Suprapubic skin (tissue), 4 donors: ENCODE measurements around the gene MDN1.

Source experiments
- EP300 ChIP-seq: sonication (generic); formaldehyde crosslinking; IDR thresholded peaks from one replicate; pipeline ENCODE4 v1.6.1; 2017; ENCODE audit warnings: antibody characterized with exemption
- POLR2A ChIP-seq, 2 donors: fragments of 450-650 bp; IDR thresholded peaks; one replicate each; pipeline ENCODE4 v1.6.1; 2017; ENCODE audit warnings: antibody characterized with exemption in 2 of 2, mild to moderate bottlenecking in 2 of 2, moderate library complexity in 2 of 2
- POLR2AphosphoS5 ChIP-seq, 3 donors: sonication (generic); formaldehyde crosslinking; IDR thresholded peaks; one replicate each; pipeline ENCODE4 v1.6.1; 2017; ENCODE audit warnings: antibody characterized with exemption in 3 of 3
- TF ChIP-seq, protein P1 (sequence below), 2 donors: fragments of 200-600 bp in 1 of 2; fragments of 450-650 bp in 1 of 2; sonication (generic) in 1 of 2; IDR thresholded peaks; one replicate each; pipeline ENCODE4 v1.5.1; 2016 to 2019; ENCODE audit warnings: antibody characterized with exemption in 2 of 2, mild to moderate bottlenecking in 1 of 2, moderate library complexity in 1 of 2

DNA sequence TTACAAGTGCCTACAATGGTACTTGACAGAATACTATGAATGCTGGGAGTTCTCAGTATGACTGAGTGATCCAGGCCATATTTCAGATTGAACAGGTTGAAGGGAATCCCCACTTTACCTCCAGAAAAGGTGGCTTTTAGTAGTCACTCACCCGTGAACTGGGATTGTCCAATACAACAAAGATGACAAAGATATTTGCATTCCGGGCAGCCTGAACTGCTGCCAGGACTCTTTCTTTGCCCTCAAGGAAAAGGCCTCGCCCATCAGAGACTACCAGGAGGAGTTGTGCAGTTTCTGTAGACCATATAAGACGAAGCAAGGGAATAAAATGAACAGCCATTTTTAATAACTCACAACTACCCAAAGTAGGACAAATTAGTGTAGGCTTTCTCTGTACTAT lies 174.7 kb downstream of the MDN1 start:
- TF ChIP-seq EP300 (no peak), POLR2AphosphoS5 (IDR thresholded peaks at IDR 0.05) (no peak), POLR2A (IDR thresholded peaks at IDR 0.05) (no peak)
- TF ChIP-seq, protein P1, sequence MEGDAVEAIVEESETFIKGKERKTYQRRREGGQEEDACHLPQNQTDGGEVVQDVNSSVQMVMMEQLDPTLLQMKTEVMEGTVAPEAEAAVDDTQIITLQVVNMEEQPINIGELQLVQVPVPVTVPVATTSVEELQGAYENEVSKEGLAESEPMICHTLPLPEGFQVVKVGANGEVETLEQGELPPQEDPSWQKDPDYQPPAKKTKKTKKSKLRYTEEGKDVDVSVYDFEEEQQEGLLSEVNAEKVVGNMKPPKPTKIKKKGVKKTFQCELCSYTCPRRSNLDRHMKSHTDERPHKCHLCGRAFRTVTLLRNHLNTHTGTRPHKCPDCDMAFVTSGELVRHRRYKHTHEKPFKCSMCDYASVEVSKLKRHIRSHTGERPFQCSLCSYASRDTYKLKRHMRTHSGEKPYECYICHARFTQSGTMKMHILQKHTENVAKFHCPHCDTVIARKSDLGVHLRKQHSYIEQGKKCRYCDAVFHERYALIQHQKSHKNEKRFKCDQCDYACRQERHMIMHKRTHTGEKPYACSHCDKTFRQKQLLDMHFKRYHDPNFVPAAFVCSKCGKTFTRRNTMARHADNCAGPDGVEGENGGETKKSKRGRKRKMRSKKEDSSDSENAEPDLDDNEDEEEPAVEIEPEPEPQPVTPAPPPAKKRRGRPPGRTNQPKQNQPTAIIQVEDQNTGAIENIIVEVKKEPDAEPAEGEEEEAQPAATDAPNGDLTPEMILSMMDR (IDR thresholded peaks at IDR 0.05) = no peak
